HEK293T (cell line): ENCODE measurements around the gene NR6A1.

Experiments
- CTCF ChIA-PET: fragments of 350-600 bp; formaldehyde crosslinking; extraction: SDS; loops from one replicate; lab custom pipeline; 2021; ENCODE audit warnings: antibody characterized with exemption, inconsistent platforms; lab: Yijun Ruan, JAX
- POLR2A ChIA-PET: fragments of 350-600 bp; formaldehyde crosslinking; extraction: SDS; loops from one replicate; lab custom pipeline; 2020; ENCODE audit warnings: antibody characterized with exemption, inconsistent platforms; lab: Yijun Ruan, JAX
- DNase-seq: peaks from one replicate; pipeline ENCODE4 v3.0.0; 2012; ENCODE audit warnings: mixed read lengths; ENCODE audit errors: extremely low spot score
- ARNT ChIP-seq: fragments of 450-650 bp; IDR thresholded peaks from 2 replicates; pipeline ENCODE4 v1.6.1; 2017; ENCODE audit warnings: mild to moderate bottlenecking
- BHLHE40 ChIP-seq: fragments of 450-650 bp; IDR thresholded peaks from 2 replicates; pipeline ENCODE4 v1.6.1; 2016; ENCODE audit warnings: mild to moderate bottlenecking, moderate library complexity, borderline replicate concordance
- CTBP1 ChIP-seq: fragments of 450-650 bp; IDR thresholded peaks from 2 replicates; pipeline ENCODE4 v1.6.1; 2016; ENCODE audit warnings: borderline replicate concordance
- ELF4 ChIP-seq: fragments of 450-650 bp; IDR thresholded peaks from 2 replicates; pipeline ENCODE4 v1.6.1; 2017; ENCODE audit warnings: antibody characterized with exemption
- FOXA1 ChIP-seq: fragments of 450-650 bp; IDR thresholded peaks from 2 replicates; pipeline ENCODE4 v1.6.1; 2016; ENCODE audit warnings: mild to moderate bottlenecking
- FOXK2 ChIP-seq: fragments of 450-650 bp; IDR thresholded peaks from 2 replicates; pipeline ENCODE4 v1.6.1; 2016; ENCODE audit warnings: mild to moderate bottlenecking
- FOXM1 ChIP-seq: fragments of 450-650 bp; IDR thresholded peaks from 2 replicates; pipeline ENCODE4 v1.6.1; 2017; ENCODE audit warnings: mild to moderate bottlenecking, borderline replicate concordance
- HDGF ChIP-seq: fragments of 450-650 bp; IDR thresholded peaks from 2 replicates; pipeline ENCODE4 v1.6.1; 2017; ENCODE audit warnings: antibody characterized with exemption, borderline replicate concordance
- L3MBTL2 ChIP-seq: fragments of 450-650 bp; conservative IDR thresholded peaks from 2 replicates; pipeline ENCODE4 v1.6.1; 2016; ENCODE audit warnings: mild to moderate bottlenecking
- LEF1 ChIP-seq: fragments of 450-650 bp; IDR thresholded peaks from 2 replicates; pipeline ENCODE4 v1.6.1; 2017; ENCODE audit warnings: mild to moderate bottlenecking, borderline replicate concordance
- NFRKB ChIP-seq: fragments of 450-650 bp; IDR thresholded peaks from 2 replicates; pipeline ENCODE4 v1.6.1; 2016; ENCODE audit warnings: mild to moderate bottlenecking, moderate library complexity
- SP1 ChIP-seq: fragments of 450-650 bp; IDR thresholded peaks from 2 replicates; pipeline ENCODE4 v1.6.1; 2017
- SUZ12 ChIP-seq: fragments of 450-650 bp; IDR thresholded peaks from 2 replicates; pipeline ENCODE4 v1.6.1; 2016; ENCODE audit warnings: mild to moderate bottlenecking
- TARDBP ChIP-seq: fragments of 450-650 bp; IDR thresholded peaks from 2 replicates; pipeline ENCODE4 v1.6.1; 2016
- ZNF384 ChIP-seq: fragments of 450-650 bp; IDR thresholded peaks from 2 replicates; pipeline ENCODE4 v1.6.1; 2016
- TF ChIP-seq, protein P1 (sequence below): fragments of 450-650 bp; IDR thresholded peaks from 2 replicates; pipeline ENCODE4 v1.6.1; 2016

The NR6A1 gene

DNA sequence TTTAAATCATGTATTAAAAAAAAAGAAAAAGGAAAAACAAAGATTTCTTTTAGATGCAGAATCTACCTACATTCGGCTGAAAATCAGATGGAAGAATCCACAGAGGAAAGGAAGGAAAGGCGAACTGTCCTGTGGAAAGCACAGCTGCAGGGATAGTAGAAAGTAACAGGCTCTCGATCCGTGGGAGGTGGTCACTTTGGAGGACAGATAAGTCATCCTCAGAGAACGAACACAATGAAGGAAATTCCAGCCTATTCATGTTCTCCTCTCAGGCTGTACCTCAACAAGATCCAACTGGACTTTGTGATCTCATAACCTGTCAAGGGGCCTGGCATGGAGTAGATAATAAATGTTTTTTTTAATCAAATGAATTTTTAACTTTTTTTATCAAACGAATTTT is 72.8 kb downstream of the NR6A1 start:
- no peak for DNase-seq
- ChIA-PET CTCF (no interaction called here), POLR2A (interaction anchor here (1.0 kb wide), 1 partner anchor 39 kb away, joined by 3 read pairs; no protein-coding TSS in a partner anchor)
- TF ChIP-seq FOXA1 = no peak

DNA sequence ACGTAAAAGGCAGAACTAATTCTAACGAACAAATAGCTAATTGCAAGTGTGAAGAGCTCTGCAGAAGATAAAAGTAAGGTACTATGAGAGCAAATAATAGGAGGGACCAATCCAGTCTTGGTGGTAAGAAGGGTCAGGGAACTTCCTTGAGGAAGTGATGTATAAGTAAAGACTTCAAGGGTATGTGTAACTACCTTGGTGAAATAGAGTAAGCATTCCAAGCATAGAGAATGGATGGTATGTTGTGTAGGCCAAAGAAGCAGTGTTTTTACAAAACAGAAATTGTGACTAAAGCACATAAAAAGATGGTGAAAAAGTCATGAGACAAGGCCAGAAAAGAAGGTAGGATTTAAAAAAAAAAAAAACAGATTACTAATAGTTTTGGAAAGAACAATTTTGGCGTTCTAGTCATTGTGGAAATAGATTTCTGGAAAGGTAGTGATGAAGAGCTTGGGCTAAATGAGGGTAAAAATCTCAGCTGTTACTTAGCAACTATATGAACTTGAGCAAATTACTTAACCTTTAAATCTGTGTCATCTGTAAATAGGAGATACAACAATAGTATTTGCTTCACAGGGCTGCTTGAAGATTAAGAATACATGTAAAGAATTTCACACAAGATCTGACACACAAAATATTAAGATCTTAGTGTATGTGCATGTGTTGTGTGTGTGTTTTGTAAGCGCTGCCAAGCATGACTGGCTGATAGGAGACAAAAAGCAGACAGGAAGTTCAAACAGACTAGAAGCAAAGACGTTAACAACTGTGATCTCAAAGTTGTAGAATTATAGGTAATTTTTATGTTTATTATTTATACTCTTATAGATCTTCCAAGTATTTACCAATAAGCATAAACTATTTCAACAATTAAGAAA is 73.5 kb downstream of the NR6A1 start:
- CTCF ChIA-PET = interaction anchor here (0.6 to 0.7 kb wide), 2 partner anchors 160 to 161 kb away, joined by 4 to 6 read pairs; no protein-coding TSS in a partner anchor
- TF ChIP-seq SP1 = no peak
- no peak for TF ChIP-seq SUZ12
- no peak for TF ChIP-seq ELF4
- TF ChIP-seq L3MBTL2 = no peak
- TF ChIP-seq FOXK2 = no peak
- no peak for TF ChIP-seq NFRKB
- no peak for TF ChIP-seq LEF1
- TF ChIP-seq, protein P1, sequence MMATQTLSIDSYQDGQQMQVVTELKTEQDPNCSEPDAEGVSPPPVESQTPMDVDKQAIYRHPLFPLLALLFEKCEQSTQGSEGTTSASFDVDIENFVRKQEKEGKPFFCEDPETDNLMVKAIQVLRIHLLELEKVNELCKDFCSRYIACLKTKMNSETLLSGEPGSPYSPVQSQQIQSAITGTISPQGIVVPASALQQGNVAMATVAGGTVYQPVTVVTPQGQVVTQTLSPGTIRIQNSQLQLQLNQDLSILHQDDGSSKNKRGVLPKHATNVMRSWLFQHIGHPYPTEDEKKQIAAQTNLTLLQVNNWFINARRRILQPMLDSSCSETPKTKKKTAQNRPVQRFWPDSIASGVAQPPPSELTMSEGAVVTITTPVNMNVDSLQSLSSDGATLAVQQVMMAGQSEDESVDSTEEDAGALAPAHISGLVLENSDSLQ = no peak
- TF ChIP-seq HDGF = no peak
- TF ChIP-seq FOXM1 = no peak
- POLR2A ChIA-PET = interaction anchor here (1.0 kb wide), 1 partner anchor 39 kb away, joined by 3 read pairs; no protein-coding TSS in a partner anchor
- DNase-seq = no peak

DNA sequence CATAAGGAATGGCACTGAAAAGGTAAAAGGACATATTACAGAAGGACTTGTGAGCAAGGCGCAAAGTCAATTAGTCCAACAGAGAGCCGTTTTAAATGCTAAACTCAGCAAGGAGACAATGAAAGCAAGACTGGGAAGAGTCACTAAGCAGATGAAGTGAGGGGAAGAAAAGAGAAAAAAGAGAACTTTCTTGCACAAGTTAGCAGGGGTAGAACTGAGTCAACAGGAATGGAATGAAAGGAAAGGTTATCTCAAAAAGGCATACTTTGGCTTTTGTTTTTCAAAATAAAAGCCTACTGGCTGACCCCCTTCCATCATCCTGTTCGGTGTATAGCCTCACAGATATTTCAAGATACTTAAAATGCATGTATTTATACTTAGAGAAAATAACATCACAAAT is 75.0 kb downstream of the NR6A1 start:
- no peak for DNase-seq
- POLR2A ChIA-PET = no interaction called here
- TF ChIP-seq LEF1 (no peak), ARNT (no peak), TARDBP (no peak), BHLHE40 (no peak), ELF4 (no peak), NFRKB (no peak), SUZ12 (no peak), L3MBTL2 (no peak), FOXM1 (no peak)
- TF ChIP-seq, protein P1 = no peak
- CTCF ChIA-PET = no interaction called here

DNA sequence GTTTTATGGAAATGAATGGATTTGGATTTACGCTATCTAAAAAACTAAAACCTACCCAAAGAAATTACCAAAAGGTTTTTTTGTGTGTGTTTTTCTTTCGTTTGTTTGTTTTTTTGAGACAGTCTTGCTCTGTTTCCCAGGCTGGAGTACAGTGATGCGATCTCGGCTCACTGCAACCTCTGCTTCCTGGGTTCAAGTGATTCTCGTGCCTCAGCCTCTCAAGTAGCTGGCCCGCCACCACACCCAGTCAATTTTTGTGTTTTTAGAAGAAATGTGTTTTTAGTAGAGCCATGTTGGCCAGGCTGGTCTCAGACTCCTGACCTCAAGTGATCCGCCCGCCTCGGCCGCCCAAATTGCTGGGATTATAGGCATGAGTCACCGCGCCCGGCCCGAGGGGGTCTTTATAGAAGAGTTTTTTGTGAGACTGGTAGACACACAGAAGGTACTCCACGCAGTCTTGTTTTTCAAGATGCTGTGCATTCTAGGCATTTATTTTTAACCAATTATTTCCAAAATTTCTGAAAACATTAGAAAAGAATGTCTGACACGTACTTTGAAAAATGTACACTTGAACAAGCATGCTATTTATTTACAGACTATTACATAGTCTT is 75.7 kb downstream of the NR6A1 start:
- no peak for DNase-seq
- CTCF ChIA-PET = no interaction called here
- POLR2A ChIA-PET = no interaction called here
- no peak for TF ChIP-seq SUZ12
- TF ChIP-seq TARDBP = no peak
- TF ChIP-seq FOXM1 = no peak
- TF ChIP-seq ELF4 = no peak
- TF ChIP-seq ZNF384 = no peak
- TF ChIP-seq FOXA1 = no peak
- no peak for TF ChIP-seq CTBP1
- TF ChIP-seq SP1 = no peak
- TF ChIP-seq, protein P1 = no peak
- TF ChIP-seq HDGF = no peak
- no peak for TF ChIP-seq FOXK2
- TF ChIP-seq L3MBTL2 = no peak
- TF ChIP-seq ARNT = no peak
- TF ChIP-seq NFRKB = no peak

DNA sequence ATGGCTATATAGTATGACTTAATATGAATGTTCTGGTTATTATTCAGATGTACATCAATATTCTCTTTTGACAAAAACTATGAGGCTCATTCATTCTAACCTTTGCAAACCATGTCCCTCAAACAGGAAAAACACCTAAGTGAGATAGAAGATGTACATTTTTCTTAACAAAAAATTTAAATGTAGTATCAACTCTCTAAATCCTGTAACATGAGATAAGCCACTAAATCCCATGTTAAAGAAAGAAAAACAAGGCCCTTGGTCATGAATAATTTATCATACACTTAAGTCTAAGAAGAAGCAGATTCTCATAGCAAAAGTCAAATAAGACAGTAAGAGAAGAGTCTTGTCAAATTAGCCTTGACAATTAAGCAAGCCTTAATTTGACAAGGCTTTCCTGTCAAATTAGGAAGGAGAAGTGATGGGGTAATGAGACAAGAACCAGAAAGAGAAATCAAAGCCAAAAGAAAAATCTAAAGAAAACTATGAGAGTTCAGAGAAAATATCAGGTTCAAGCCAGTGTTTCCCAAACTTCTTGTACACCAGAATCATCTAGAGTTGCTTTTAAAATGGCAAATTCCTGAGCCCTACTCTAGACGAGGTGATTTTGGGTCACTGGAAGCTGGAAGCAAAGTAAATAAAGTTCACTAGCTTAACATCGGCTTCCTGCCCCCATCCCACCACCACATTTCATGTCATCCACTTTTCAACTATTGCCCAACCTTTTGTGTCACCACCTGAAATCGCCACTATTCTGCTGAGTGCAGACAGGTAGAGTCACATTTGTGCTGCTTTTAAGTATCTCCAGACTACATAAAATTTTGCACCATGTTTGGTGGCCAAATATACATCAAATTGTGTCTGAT is 76.5 kb downstream of the NR6A1 start:
- POLR2A ChIA-PET = interaction anchor here (1.7 to 2.2 kb wide), 2 partner anchors 35 to 36 kb away, joined by 4 to 8 read pairs; no protein-coding TSS in a partner anchor
- DNase-seq = peak; percentile 9
- CTCF ChIA-PET = interaction anchor here (1.1 to 1.8 kb wide), 2 partner anchors 17 to 77 kb away, joined by 4 to 5 read pairs; no protein-coding TSS in a partner anchor
- TF ChIP-seq SP1 (no peak), FOXA1 (no peak), ZNF384 (no peak), TARDBP (no peak), FOXK2 (no peak), NFRKB (no peak), HDGF (no peak), LEF1 (no peak), L3MBTL2 (no peak), SUZ12 (no peak), ARNT (no peak), CTBP1 (no peak)
- TF ChIP-seq, protein P1 = no peak
